Hematopoietic multipotent progenitor cell treated with erythropoietin and hydrocortisone succinate and interleukin-3 and kit ligand, for 8 days (in vitro differentiated cells): ENCODE data around the gene SUMO3.

ENCODE experiments used
- DNase-seq: peaks from one replicate; pipeline ENCODE4 v3.0.0-alpha.2; 2015

SUMO3 gene

DNA sequence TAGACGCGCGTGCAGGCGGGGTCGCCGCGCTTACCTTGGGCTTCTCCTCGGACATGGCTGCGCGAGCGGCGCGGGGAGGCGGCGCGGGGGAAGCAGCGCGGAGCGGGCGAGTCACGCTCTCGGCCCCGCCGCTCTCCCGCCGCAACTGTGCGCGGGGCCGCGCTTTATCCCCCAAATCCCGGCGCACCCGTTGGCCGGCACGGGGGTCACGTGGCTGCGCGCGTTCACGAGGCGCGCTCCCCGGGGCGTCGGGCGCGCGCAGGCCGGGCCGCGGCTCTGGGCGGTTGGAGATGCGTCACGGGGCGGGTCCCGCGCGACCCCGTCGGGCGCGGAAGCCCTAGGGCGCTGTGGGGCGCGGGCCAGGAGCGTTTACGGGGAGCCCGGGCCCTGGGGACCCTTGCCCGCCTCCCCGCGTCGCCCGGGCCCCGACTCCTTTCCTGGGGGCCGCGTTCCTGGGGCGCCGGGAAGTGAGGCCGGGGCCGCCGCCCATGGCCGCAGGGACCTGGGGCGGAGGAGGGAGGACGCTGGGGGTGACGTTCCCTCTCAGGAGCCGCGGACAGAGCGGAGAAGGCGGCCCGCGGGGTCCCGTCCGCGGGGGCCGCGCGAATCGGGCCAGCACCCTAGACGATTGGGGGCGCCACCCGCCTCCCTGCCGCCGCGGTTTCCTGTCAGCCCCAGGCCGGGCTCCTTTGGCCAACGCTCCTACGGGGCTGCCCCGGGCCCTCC is at the start of gene SUMO3:
SUMO3 (minus strand) TSS at position 149 of the 726 bp plus-strand sequence; CDS start at position 55, 94 bp downstream.
- peak; percentile 85 for DNase-seq

- DNase-seq, result no peak
These were observed 49.6 kb upstream of the SUMO3 start for GRCh38 chr21:44867464-44867863.

DNA sequence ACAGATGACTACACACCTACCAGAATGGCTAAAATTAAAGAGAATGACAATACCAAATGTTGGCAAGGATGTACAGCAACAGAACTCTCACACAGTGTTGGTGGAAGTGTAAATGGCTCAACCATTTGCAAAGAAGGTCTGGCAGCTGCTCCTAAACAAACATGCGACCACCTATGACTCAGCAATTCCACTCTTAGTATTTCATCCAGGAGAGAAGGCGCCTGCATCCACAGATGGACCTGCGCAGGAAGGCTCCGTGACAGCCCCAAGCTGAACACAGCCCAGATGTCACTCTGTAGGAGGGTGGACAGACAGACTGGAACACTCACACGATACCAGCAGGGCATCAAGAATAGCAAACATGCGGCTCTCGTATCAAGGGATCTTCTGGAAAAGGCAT is 48.9 kb upstream of the SUMO3 start:
- no peak for DNase-seq

DNA sequence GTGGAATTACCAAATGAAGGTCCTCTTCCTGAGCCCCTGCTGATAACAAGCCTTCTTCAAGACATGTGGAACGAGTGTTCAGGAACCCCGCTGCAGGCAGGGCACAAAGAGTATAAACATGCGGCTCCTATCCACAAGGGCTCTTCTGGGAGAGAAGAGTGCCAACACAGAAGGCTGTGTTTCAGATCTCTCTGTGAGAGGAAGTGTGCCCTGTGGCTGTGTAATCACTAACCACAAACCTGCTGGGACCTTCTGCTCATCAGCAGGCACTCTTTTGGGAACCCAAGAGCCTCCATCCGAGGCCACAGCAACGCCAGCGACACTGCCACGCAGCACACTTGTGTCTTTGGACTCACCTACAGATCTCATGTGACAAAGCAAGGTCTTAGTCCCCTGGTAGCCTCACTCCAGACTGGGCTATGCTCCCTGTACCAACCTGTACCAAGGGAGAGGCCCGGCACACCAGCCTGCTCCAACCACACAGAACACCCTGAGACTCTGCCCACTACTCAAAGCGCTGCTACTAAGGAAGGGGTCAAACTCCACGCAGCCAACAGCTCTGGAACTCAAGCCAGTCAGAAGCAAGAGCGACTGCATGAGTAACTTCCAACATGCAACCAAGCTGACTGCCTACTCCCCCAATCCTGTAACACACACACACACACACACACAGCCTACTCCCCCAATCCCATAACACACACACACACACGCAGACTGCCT is 47.9 kb upstream of the SUMO3 start:
- peak; percentile 85 for DNase-seq

- no peak for DNase-seq
These were observed 45.2 kb upstream of the SUMO3 start for GRCh38 chr21:44862869-44863685.

DNA sequence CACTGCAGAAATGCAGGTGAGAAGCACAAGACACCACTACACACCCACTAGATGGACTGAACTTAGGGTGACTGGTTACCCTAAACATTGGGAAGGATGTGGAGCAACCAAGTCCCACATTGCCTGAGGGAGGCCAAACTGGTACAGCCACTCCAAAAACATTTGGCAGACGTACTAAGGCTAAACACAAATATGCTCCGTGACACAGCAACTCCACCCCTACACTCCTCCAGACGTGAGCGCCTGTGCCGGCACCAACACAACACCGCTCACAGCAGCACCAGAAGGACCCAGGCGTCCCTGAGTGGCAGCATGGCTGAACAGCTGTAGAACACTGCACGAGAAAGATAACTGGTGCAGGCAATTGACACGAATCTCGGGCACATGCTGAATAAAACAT is 40.9 kb upstream of the SUMO3 start:
- DNase-seq, result no peak

GRCh38 chr21:44858291-44858690 is 40.4 kb upstream of the SUMO3 start:
- no peak for DNase-seq

DNA sequence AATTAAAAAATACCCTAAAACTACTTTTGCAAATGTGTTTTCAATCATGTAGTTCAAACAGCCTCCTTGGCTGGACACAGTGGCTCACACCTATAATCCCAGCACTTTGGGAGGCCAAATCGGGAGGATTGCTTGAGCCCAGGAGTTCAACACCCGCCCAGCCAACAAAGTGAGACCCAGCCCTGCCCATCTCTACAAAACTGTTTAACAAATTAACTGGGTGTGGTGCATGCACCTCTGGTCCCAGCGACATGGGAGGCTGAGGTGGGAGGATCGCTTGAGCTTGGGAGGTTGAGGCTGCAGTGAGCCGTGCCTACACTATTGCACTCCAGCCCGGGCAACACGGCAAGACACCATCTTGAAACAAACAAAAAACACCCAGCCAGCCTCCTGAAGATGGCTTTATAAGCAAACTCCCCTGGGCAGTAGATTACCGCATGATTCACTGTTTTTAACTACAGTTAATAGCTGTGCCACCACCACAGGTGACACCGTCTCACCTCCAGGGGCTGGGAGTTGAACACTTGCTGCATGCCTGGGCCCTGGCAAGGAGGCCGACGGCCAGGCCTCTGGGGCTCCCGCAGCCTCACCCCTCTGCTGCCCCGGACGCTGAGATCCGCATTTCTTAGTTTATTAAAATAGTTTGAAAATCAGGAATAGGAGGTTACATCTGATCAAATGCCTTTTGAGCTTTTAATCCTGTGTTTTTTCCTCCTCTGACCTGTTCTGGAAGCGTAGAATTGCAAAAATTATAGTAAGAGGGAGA is 39.4 kb upstream of the SUMO3 start:
- no peak for DNase-seq

- no peak for DNase-seq
These were observed 38.3 kb upstream of the SUMO3 start for GRCh38 chr21:44856131-44856530.

GRCh38 chr21:44855572-44855971 is 37.7 kb upstream of the SUMO3 start:
- DNase-seq, result no peak

GRCh38 chr21:44854664-44855446 is 37.0 kb upstream of the SUMO3 start:
- peak; percentile 100 for DNase-seq

DNA sequence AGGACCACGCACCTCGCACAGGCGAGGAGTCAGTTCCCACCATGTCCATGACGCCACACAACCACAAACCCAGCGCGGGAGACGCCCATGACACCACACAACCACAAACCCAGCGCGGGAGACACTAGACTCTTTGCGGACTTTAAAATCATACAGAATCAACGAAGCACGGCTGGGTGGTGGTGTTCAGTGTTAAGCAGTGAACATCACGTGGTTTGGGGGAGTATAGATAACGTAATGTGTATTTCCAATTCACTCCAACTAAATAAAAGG is 36.5 kb upstream of the SUMO3 start:
- DNase-seq, result peak; percentile 92

DNA sequence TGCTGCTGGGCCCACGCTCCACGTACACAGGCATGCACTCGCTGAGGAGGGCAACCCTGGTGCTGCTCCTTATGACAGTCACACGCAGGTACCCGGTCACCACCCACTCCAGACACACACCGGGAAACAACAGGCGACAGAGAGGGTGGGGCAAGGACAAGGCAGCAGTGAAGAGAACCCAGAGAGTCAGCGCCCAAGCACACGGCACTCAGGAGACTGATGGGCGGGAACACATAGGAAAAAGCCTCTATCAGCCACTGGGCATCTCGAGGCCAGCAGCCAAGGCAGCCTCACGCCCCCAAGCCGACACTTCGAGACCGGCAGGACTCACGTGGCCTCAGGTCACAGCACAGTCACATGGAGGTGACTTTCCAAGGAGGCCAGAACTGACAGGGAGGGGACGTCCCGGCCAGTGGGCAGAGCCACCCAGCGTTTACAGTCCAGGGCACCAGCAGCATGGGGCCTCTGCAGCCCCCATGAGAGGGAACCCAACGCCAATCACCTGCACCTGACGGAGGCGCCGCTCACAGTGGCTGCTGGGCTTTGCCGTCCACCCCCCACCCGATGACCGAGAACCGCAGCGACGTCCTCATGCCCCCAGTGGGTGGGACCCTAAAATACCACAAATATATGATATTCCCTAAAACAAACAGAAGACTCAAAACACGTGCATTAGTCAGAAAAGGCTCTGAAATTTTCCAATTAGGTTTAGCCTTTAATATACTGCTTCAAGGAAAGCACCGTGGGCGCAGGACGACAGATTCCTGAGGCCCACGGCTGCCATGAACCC is 35.9 kb upstream of the SUMO3 start:
- peak; percentile 90 for DNase-seq

DNA sequence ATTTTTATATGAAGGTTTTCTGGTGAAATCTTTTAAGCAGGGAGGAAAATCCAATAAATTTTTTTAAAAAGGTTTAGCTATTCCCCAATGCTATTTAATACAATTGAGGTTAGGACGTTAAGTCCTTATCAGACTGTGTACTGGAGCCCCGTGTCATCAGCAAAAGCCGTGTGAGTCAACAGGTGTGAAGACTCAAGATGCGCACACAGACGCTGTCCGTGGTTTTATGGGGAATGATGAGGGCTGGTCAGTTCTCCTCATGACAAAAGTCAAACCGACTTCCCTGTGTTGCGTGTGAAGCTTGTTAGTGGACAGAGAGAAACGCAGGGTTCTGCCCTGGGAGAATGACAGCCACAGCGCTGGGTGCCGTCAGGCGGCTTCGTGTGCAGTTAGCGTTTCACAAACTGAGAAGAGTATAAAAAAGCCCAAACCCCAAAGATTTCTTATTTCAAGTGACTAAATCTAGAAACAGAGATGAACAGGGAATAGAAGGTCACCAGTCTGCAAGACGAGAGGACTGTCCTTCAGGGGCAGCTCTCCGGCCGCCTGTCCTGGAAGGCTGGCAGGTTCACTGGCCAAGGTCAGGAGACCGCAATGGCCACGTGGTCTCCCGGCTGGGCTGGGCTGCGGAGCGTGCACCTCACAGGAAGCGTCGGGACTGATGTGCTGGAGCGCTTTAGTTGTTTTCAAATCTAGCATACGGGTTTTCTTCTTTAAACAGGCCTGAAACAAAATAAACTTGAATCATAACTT is 33.2 kb upstream of the SUMO3 start:
- DNase-seq, result no peak

- DNase-seq, result no peak
These were observed 32.4 kb upstream of the SUMO3 start for GRCh38 chr21:44850208-44850800.

- no peak for DNase-seq
These were observed 31.8 kb upstream of the SUMO3 start for GRCh38 chr21:44849616-44850130.

DNA sequence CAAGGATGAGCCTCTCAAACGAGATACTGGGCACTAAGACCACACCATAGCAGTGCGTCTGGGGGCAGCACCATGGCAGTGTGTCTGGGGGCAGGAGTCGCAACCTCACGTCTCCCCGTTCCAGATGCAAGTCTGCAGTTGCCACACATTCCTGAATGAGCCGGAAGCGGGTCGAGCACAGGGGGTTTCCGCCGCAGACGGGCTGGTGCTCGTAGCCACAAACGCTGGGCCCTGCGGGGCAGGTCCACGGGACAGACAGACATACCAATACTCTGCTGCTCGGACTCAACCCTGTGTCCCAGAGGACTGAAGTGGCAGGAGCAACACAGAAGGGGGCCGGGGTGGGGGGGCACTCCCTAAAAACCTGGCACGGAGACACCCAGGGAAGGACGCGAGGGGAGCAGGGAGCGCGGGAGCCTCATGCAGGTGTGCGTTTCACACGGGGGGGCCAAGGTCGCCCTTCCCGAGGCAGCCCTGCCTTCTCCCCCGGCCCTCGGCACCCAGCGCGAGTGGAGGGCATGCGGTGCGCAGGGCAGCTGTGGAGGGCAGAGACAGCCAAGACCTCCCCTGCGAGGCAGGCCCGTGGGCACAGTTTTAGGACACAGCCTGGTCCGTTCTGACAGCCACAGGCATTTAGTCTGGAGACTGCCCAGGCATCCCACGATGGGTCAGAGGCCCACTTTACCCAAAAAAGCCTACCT is 31.1 kb upstream of the SUMO3 start:
- DNase-seq, result no peak

GRCh38 chr21:44847261-44848056 is 29.6 kb upstream of the SUMO3 start:
- DNase-seq, result no peak
